GM10847 (cell line): ENCODE measurements around the gene PUM1.

Source experiments
- POLR2A ChIP-seq: IDR thresholded peaks from 2 replicates; pipeline ENCODE4 v1.6.1; 2011; ENCODE audit not compliant: insufficient read length; ENCODE audit errors: extremely low read depth

Gene PUM1

DNA sequence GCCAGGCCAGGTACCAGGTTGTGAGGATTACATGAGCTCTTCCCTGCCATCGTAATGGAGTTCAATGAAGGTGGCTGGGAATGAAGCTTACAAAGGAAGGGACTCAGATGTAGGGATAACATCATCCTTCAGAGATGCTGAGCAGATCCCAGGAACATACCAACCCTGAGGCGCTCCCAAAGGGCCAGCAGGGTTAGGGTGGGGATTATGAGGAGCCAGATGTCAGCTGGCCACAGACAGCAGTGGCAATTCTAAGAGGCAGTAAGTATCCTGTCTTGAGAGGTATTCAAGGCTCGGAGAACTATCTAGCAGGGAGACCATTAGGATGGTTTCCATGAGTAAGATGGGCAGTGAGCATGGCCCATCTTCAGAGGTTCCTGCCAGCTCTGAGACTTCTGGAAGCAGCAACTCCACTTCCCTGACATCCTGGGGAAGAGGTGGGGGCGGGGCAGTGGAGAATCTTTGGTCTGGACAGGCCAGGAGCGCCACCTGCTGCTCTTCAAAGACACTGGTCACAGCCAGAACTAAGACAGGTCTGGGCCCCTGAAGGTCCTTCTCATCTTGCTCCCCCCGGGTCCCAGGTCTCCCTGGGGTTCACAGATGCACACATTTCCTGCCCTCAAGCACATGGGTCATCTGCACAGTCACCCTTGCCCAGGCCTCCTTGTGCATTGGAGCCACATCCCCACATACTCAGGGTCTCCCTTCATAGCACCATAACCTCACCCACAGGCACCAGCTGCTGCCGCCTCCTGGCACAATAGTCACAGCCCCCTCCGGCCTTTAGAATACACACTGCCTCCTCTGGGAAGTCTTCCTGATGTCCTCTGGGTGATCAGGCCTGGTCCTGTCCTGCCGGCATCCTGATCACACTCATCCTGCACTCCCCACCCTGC lies 154.2 kb downstream of the PUM1 start:
- no peak for TF ChIP-seq POLR2A

DNA sequence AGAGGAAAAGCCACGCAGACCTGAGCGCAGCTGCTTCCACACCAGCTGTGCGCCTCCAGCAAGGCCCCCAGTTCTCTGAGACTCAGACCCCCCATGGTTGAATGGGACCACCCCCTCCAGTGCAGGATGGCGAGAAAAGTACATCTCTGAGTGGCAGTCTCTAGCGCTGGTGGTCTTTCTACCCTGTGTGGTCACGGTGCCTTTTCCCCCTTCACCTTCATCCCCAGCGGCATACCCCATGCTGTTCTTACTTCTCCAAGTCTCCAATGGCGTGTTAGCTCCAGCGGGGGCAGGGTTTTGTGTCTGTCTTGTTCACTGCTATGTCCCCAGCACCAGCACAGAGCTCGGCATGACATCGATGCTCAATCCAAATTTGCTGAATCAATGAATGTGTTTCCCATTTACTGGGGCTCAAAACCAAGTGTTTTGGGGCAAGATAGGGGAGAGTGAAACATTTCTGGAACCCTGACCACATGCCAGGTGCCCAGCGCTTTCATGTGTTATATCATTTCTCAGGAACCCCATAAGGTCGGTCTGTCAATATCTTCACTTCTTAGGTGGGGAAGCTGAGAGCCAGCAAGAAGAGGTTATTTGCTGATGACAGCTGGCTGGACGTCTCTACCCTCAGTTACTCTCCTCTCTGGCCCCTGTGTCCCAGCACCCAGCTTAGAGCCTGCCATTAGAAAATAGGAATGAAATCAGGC lies 156.0 kb downstream of the PUM1 start:
- no peak for TF ChIP-seq POLR2A

DNA sequence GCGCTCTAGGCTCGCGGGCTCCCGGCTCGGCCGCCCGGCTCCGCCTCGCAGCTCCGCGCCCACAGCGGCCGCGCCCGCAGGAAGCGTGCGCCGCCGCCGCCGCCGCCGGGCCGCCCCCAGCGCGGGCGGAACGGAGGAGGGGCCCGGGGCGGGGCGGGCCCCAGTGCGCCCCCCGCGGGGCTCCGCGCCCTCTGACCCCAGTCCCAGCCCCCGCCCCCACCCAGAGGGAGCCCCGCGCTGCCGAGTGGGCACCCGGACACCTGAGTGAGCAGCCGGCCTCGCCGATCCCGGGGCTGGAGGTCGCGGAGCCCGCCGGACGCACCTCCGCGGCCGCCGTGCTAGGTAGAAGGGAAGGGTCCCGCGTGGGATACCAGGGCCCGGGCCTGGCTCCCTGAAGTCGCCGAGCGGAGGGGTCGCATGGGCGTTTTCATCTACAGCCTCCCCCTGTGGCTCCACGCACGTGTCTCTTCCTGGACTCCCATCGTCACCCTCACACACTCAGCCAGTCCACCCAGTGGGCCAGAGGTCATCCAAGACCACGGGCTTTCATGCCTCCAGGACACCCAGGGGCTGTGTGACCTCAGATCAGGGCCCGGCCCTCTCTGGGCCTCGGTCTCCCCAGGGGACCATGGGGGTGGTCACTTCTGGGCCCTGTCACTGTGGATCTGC lies 156.7 kb downstream of the PUM1 start, which contains the start of gene SDC3:
Gene SDC3, minus strand, starts transcription at position 63 of the 669 bp plus-strand sequence. CDS start 172 bp downstream, outside the sequence.
- no peak for TF ChIP-seq POLR2A

DNA sequence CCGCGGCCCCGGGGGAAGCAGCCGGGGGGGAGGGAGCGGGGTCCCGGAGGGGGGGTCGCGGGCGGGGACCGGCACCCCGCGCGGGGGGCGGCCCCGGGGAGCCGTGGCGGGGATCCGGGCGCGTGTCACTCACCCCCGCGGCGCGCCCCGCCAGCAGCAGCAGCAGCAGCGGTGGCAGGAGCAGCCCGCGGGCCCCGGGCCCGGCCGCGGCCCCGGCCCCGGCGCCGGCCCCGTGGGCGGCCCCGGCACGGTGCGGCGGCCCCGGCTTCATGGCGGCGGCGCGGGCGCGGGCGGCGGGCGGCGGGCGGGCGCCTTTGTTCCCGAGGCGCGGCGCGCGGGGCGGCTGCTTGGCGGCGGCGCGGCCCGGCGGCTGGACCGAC lies 157.2 kb downstream of the PUM1 start:
- TF ChIP-seq POLR2A, result no peak

DNA sequence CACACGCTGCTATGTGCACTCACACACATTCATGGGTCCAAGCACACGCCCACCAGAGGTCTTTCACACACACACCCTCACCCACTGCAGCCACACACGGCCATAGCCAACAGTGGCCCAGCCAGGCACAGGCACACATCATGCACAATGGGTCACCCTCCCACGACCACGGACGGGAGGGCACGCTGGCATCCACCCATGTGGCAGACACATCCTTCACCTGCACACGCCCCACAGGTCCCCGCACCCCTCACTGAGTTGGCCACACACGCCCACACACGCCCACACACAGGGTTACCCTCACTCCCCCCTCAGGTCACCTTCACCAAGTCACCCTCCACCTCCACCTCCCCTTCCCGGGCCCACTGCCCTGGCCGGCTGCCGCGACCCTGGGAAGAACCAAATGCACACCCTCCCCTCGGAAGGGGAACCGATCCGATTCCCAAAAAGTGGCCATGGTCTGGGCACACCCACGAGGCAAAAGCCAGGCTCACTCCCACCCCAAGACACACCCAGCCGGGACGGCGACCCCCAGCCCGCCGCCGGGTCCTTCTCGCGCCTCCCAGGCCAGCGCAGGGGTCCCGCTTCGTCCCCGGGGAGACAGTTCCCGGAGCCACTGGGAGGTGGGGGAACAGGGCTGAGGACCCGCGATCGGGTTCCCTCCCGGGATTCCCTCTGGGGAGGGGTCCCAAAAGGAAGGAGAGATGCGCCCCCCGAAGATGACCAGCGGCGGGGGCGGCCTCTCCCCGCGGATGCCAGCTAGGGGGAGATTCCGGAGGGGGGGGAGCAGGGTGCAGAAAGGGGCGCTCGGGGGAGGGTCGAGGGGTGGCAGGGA lies 157.8 kb downstream of the PUM1 start:
- TF ChIP-seq POLR2A, result no peak

DNA sequence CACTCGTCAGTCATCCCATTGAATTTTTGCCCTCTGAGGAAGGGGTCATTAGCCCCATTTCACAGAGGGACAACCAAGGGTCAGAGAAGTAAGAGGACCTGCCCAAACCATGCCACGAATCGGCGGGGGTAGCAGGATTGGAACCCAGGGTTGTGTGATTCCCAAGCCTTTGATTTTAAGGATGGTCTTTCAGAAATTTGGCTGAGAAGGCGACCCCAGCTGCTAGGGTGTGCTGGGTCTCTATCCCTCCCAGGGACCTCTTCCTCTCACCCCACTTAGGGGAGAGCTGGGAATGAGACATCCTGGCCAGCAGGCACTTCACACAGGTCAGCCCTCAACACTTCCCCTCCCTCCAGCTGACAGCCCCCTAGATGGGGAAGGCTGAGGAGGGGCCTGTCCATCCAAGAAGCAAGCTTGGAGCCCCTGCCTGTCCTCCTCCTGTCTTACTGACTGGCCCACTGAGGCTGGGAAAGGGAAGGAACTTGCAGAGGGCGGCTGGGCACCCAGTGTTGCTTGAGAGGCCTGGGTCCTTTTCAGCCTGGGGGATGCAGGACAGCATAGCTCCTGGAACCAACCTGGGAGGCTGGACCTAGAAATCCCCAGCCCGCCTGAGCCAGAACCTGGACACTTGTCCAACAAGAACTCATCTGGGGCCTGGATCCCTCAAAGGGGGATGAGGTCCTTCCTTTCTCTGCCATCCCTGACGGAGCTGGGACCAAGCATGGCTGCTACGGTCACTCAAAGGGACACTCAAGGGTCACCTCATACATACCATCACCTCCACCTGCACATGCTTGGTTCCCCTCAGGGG lies 158.7 kb downstream of the PUM1 start:
- no peak for TF ChIP-seq POLR2A

DNA sequence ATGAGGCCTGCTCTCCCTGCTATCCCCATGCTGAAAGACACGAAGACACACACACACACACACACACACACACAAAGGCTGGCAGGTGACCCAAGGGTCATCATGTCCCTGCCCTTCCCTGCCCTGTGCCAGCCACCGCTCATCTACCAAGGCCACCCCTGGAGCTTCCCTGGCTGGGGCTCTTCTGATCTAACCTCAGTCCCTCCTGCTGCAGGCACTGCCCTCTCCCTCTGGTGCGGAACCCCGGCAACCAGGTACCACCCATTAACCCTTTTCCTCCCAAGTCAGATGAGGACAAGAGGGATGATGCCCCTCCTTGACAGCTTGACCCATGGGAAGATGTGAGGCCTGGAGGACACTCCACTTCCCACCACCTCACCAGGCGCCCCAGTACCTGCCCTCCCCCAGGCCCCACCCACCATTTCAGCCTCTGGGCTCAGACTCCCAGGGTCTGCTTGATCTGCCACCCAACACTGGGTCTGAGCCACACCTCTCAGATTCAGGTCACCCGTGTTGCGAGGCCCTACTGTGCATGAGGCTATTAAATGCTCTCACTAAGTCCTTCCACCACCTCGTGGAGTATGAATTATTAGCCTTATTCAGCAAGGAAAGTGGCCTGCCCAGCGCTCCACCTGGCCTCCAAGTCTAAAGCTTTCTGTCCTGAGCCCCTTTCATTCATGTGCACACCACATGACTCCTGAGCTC lies 159.4 kb downstream of the PUM1 start:
- TF ChIP-seq POLR2A, result no peak

DNA sequence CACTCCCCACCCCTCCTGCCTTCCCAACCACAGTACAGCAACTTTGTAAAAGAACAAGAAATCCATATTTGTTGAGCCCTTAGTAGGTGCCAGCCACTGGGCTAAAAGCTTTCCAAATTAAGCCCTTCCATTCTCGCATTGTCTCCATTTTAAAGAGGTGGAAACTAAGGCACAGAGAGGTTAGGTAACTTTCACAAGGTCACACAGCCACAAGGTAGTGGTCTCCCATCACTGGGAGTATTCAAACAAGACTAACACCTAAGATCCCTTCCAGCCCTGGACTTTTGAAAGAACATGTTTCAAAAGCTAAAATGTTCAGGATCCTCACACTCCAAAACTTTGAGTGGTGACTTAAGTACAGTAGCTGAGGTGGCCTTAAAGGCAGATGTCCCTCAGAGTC lies 160.1 kb downstream of the PUM1 start:
- TF ChIP-seq POLR2A, result no peak

DNA sequence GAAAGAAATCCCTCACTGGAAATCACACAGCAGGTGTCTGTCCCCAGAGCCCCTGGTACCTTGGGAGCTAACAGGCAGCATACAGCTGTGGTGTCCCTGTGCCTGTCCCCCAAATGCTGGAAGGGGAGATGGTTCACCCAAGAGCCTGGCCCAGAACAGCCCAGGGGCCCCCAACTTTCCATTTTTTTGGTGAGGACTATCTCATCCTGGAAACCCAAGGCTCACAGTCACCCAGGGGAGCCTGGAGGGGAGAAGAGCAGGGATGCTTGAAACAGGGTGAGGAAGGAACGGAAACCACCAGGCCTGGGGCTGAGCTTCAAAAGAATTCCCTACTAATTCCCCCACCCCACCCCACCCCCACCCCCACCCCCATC lies 160.6 kb downstream of the PUM1 start:
- TF ChIP-seq POLR2A, result no peak

DNA sequence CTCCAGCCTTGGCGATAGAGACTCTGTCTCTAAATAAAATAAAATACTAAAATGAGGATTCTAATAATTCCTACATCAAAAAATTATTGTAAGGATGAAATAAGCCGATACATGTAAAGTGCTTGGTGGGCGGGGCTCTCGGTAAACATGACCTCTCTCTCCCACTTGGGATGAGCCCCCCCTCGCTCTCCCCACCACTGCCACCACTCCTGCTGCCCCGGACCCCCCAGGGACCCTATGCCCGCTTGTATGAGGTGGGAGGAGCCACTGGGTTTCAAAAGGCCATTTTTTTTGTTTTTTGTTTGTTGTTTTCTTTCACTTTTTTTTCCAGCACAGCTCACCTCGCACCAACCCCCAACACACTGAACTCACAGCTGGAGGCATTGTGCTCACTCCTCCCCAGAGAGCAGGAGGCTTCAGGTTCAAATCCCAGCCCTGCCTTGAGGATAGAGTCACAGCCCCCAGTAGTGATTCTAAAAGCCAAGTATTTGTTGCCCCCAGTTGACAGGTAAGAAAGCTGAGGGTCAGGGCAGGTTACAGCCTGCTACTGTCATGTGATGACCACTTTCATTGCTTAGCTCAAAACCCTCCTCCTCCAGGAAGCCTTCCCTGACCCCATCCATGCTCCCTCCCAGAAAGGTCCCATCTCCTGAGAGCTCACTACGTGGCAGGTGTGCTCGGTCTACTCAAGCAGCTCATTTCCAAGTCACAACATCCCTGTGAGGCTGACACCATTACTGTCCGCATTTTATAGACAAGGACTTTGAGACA lies 161.1 kb downstream of the PUM1 start:
- TF ChIP-seq POLR2A, result no peak

DNA sequence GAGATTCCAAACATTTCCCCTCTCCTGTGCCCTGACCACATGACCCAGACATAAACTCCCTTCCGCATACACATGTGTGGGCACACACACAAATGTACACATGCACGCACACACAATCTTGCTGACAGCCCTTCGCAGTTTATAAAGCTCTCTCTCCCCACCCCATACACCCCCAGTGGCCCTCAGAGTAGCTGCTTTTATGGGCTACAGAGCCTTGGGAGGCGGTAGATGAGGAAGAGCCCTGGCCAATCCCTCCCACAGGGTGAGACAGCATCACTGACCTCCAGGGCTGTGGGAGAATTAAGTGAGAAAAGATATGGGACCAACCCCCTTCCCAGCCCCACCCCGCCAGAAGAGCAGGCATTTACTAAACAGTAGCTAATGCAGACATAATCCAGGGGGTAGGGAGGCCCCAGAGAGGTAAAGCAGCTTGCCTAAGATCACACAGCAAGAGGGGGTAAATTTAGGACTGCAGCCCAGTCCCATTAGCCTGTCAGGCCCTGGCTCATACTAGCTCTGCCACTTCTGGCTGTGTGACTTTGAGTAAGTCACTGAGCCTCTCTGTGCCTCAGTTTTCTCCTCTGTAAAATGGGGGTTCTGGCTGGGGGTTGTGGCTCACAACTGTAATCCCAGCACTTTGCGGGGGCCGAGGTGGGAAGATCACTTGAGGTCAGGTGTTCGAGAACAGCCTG lies 162.0 kb downstream of the PUM1 start:
- TF ChIP-seq POLR2A, result no peak

DNA sequence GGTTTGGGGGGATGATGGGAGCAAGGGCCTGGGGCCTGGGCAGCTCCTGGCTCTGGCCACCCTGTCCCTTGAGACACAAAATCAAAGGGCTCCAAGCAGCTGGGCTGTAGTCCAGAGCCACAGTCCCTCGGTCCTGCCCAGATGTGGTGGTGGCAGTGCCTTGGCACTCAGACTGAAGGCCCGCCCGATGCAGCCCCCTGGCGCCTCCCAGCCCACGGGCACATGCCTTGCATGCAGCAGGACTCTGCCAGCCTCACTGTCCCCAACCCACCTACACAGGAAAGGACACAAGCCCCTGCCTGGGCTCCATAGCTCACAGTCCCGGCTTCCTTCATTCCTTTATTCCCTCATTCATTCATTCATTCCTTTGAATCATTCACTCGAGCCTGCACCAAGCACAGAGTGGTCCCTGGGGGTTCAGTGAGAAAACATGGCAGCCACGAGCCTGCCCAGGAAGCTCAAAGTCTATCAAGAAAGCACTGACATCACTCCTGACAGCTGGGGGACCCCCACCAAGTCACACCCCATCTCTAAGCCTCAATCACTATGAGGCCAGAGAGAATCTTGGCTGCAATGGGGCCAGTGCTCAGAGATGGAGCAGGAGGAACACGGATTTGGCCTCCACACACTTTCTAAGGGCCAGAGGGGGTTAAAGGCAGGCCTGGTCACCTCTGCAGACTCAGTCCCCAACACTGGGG lies 162.8 kb downstream of the PUM1 start:
- TF ChIP-seq POLR2A, result no peak
